ENCODE data around the gene CCDC89.

- TF ChIP-seq CTCF (IDR thresholded peaks at IDR 0.05): peak in 2 of 4 experiments; percentile 14 to 23
- TF ChIP-seq POLR2A (IDR thresholded peaks at IDR 0.05): peak; percentile 79
Observed at GRCh38 chr11:85647604-85648299, 38.2 kb downstream of the CCDC89 start, which contains the start of gene TMEM126A.

Measured in prostate gland (tissue), 2 donors.